Measurements from ENCODE around the gene GPA33. TPM values are rescaled to one million over a fixed set of nuclear protein-coding genes. Genes with fewer than 3 reads are reported as not detected.
A peak's percentile ranks its signal among the peaks of the same experiment; 100 is the strongest.

Gene GPA33
- total and polyA plus RNA-seq, 9 of the 15 experiments (the other 6 are each of a cell fraction or from before 2014, with no cell fraction given) = 0.13 TPM; not detected in 8

GRCh38 chr1:167083066-167083665, 7.0 kb downstream of the GPA33 start:
- Histone ChIP-seq H3K4me2 (ENCODE audit: insufficient read depth, low read length) (no peak overlapping the region), H3K4me1 (replicated peaks in 1 of 2; ENCODE audit: control insufficient read depth in 2 of 2, insufficient read depth in 2 of 2, low read length in 2 of 2) (no peaks in the 10 kb centered on the region), H3K9me1 (ENCODE audit: control insufficient read depth, insufficient read depth, low read length) (no peaks in the 10 kb centered on the region), H3K4me3 (no peak overlapping the region), H2AFZ (ENCODE audit: low read depth, low read length) (no peak overlapping the region), H3K9ac (ENCODE audit: insufficient read depth in 1 of 2, low read depth in 2 of 2, low read length in 2 of 2) (no peak overlapping the region), H3K79me2 (ENCODE audit: control insufficient read depth, insufficient read depth, low read length) (no peaks in the 10 kb centered on the region), H3K27ac (ENCODE audit: extremely low read depth, low read depth, low read length) (no peak overlapping the region), H3K36me3 (ENCODE audit: control insufficient read depth, insufficient read depth, low read length) (no peaks in the 10 kb centered on the region), H3K9me3 (replicated peaks; ENCODE audit: control insufficient read depth, insufficient read depth, low read depth, low read length) (no peaks in the 10 kb centered on the region), H3K27me3 (ENCODE audit: control insufficient read depth in 2 of 2, insufficient read depth in 2 of 2, low read length in 2 of 2) (peaks cover 68 to 69% of the 10 kb centered on the region in 2 experiments), H4K20me1 (replicated peaks; ENCODE audit: control insufficient read depth, insufficient read depth, low read length) (no peaks in the 10 kb centered on the region; the same call in 1 of the 2 replicates)
- DNase-seq (ENCODE audit: extremely low read depth in 1 of 4, low spot score in 3 of 4) = no peak
- intact Hi-C loops (cut with micrococcal nuclease) (no loop called here), in situ Hi-C loops (cut with MboI) (no loop called here)
- BruUV-seq (replicated peaks) = no TSS peak
- 0% methylated on average over 6 of the region's 6 CpGs for WGBS (ENCODE audit: insufficient coverage, low coverage, missing lambda C conversion rate)
- TF ChIP-seq POLR3A (IDR thresholded peaks at IDR 0.05; ENCODE audit: borderline replicate concordance, extremely low read depth, insufficient read depth, insufficient read length) (no peak), NFIC (IDR thresholded peaks at IDR 0.05) (0 out of 2 replicates have a peak, but pooled peaks have one; percentile 20)
- POLR2A ChIA-PET = interaction anchor here (0.7 to 1.9 kb wide), 3 partner anchors 14 to 622 kb away, joined by 3 to 7 read pairs (median 3); no protein-coding TSS in a partner anchor
- ATAC-seq = no peak
- no peak for FAIRE-seq
- CTCF ChIA-PET (ENCODE audit: low intra/inter-chr PET ratio) = no interaction called here

- DNase-seq (ENCODE audit: extremely low read depth in 1 of 4, low spot score in 3 of 4) (no peak), ATAC-seq (no peak), FAIRE-seq (no peak)
- no peak overlapping the region for H3K9ac ChIP-seq (ENCODE audit: insufficient read depth in 1 of 2, low read depth in 2 of 2, low read length in 2 of 2)
- ChIA-PET CTCF (ENCODE audit: low intra/inter-chr PET ratio) (no interaction called here), POLR2A (interaction anchor here (0.7 to 1.9 kb wide), 3 partner anchors 14 to 622 kb away, joined by 3 to 7 read pairs (median 3); no protein-coding TSS in a partner anchor)
- H3K27ac ChIP-seq (ENCODE audit: extremely low read depth, low read depth, low read length) = no peak overlapping the region
- H3K36me3 ChIP-seq (ENCODE audit: control insufficient read depth, insufficient read depth, low read length) = no peaks in the 10 kb centered on the region
- H3K4me2 ChIP-seq (ENCODE audit: insufficient read depth, low read length) = no peak overlapping the region
- in situ Hi-C loops (cut with MboI) = no loop called here
- H3K9me1 ChIP-seq (ENCODE audit: control insufficient read depth, insufficient read depth, low read length) = no peaks in the 10 kb centered on the region
- no peaks in the 10 kb centered on the region; the same call in 1 of the 2 replicates for H4K20me1 ChIP-seq (replicated peaks; ENCODE audit: control insufficient read depth, insufficient read depth, low read length)
- intact Hi-C loops (cut with micrococcal nuclease) = no loop called here
- H2AFZ ChIP-seq (ENCODE audit: low read depth, low read length) = no peak overlapping the region
- H3K4me3 ChIP-seq = no peak overlapping the region
- H3K9me3 ChIP-seq (replicated peaks; ENCODE audit: control insufficient read depth, insufficient read depth, low read depth, low read length) = no peaks in the 10 kb centered on the region
- 2% methylated on average over 11 of the region's 11 CpGs for WGBS (ENCODE audit: insufficient coverage, low coverage, missing lambda C conversion rate)
- no peaks in the 10 kb centered on the region for H3K79me2 ChIP-seq (ENCODE audit: control insufficient read depth, insufficient read depth, low read length)
- no peaks in the 10 kb centered on the region for H3K4me1 ChIP-seq (replicated peaks in 1 of 2; ENCODE audit: control insufficient read depth in 2 of 2, insufficient read depth in 2 of 2, low read length in 2 of 2)
- BruUV-seq (replicated peaks) = no TSS peak
- peaks cover 63 to 71% of the 10 kb centered on the region in 2 experiments for H3K27me3 ChIP-seq (ENCODE audit: control insufficient read depth in 2 of 2, insufficient read depth in 2 of 2, low read length in 2 of 2)
- TF ChIP-seq CTCF (IDR thresholded peaks at IDR 0.05 in 2 of 3, conservative IDR thresholded peaks at IDR 0.05 in 1 of 3; ENCODE audit: insufficient read depth in 2 of 3, low read depth in 1 of 3, low read length in 3 of 3) (no peak), NUFIP1 (IDR thresholded peaks at IDR 0.05; ENCODE audit: partially characterized antibody) (no peak), USF1 (CRISPR knock-in tag; IDR thresholded peaks at IDR 0.05) (no peak), CBX5 (IDR thresholded peaks at IDR 0.05; ENCODE audit: borderline replicate concordance, low read depth) (no peak), SMAD2 (IDR thresholded peaks at IDR 0.05; ENCODE audit: low read depth, low read length) (no peak), JUN (IDR thresholded peaks at IDR 0.05; ENCODE audit: borderline replicate concordance, low read depth, low read length) (no peak), JUN (CRISPR knock-in tag; IDR thresholded peaks at IDR 0.05; ENCODE audit: borderline replicate concordance) (no peak), TGIF2 (CRISPR knock-in tag; IDR thresholded peaks at IDR 0.05) (no peak), MAFK (IDR thresholded peaks at IDR 0.05; ENCODE audit: low read length) (no peak), KAT8 (IDR thresholded peaks at IDR 0.05; ENCODE audit: low read depth) (no peak), E2F3 (CRISPR knock-in tag; IDR thresholded peaks at IDR 0.05) (no peak)
These were observed 7.6 kb downstream of the GPA33 start for GRCh38 chr1:167082511-167083027.
